HEK293T (cell line): Measurements from ENCODE around the gene ERCC8.

Experiments
- ARNT ChIP-seq: fragments of 450-650 bp; IDR thresholded peaks from 2 replicates; pipeline ENCODE4 v1.6.1; 2017; ENCODE audit warnings: mild to moderate bottlenecking
- CTBP1 ChIP-seq: fragments of 450-650 bp; IDR thresholded peaks from 2 replicates; pipeline ENCODE4 v1.6.1; 2016; ENCODE audit warnings: borderline replicate concordance
- FOXA1 ChIP-seq: fragments of 450-650 bp; IDR thresholded peaks from 2 replicates; pipeline ENCODE4 v1.6.1; 2016; ENCODE audit warnings: mild to moderate bottlenecking
- FOXK2 ChIP-seq: fragments of 450-650 bp; IDR thresholded peaks from 2 replicates; pipeline ENCODE4 v1.6.1; 2016; ENCODE audit warnings: mild to moderate bottlenecking
- FOXM1 ChIP-seq: fragments of 450-650 bp; IDR thresholded peaks from 2 replicates; pipeline ENCODE4 v1.6.1; 2017; ENCODE audit warnings: mild to moderate bottlenecking, borderline replicate concordance
- LEF1 ChIP-seq: fragments of 450-650 bp; IDR thresholded peaks from 2 replicates; pipeline ENCODE4 v1.6.1; 2017; ENCODE audit warnings: mild to moderate bottlenecking, borderline replicate concordance
- SUZ12 ChIP-seq: fragments of 450-650 bp; IDR thresholded peaks from 2 replicates; pipeline ENCODE4 v1.6.1; 2016; ENCODE audit warnings: mild to moderate bottlenecking
- ZNF384 ChIP-seq: fragments of 450-650 bp; IDR thresholded peaks from 2 replicates; pipeline ENCODE4 v1.6.1; 2016
- TF ChIP-seq, protein P1 (sequence below): fragments of 450-650 bp; IDR thresholded peaks from 2 replicates; pipeline ENCODE4 v1.6.1; 2016

DNA sequence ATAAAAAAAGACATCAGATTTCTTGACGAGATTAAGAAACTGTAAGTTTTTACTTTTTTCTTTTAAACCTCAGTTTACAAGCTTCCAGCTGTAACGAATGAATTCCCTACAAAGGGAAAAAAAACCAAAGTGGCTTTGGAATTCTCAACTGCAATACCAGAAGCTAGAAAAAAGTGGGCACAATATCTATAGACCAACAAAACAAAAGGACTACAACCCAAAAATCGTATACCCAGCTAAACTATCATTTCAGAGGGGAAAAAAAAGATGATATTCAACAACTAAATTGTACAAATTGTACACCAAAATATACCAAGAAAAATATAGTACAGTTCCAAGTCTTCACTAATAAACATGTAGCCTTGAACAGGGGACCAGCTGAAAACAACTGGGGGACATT, 74.0 kb downstream of the ERCC8 start:
- TF ChIP-seq SUZ12 (no peak), ARNT (no peak), FOXA1 (no peak), LEF1 (no peak), FOXM1 (no peak), ZNF384 (no peak), CTBP1 (no peak), FOXK2 (no peak)
- TF ChIP-seq, protein P1, sequence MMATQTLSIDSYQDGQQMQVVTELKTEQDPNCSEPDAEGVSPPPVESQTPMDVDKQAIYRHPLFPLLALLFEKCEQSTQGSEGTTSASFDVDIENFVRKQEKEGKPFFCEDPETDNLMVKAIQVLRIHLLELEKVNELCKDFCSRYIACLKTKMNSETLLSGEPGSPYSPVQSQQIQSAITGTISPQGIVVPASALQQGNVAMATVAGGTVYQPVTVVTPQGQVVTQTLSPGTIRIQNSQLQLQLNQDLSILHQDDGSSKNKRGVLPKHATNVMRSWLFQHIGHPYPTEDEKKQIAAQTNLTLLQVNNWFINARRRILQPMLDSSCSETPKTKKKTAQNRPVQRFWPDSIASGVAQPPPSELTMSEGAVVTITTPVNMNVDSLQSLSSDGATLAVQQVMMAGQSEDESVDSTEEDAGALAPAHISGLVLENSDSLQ, result no peak
